Kidney (tissue), 14 donors: Measurements from ENCODE around the gene STMN1. TPM values are rescaled to one million over a fixed set of nuclear protein-coding genes. Genes with fewer than 3 reads are reported as not detected.

ENCODE experiments used
- DNase-seq, 5 donors: peaks; one replicate each; pipeline ENCODE4 v3.0.0-alpha.2; 2013 to 2020
- FAIRE-seq: peaks from 2 replicates; lab custom pipeline; 2012; peaks lifted over from hg19 to GRCh38; lab: Jason Lieb, UNC
- H3K27ac ChIP-seq, 2 donors: one replicate each; pipeline ENCODE4 v1.7.0; 2013; ENCODE audit warnings: low read depth in 2 of 2, low read length in 2 of 2, inconsistent platforms in 1 of 2
- H3K27me3 ChIP-seq: one replicate; pipeline ENCODE4 v1.7.1; 2013; ENCODE audit warnings: low read length, inconsistent platforms; ENCODE audit not compliant: control insufficient read depth, insufficient read depth
- H3K36me3 ChIP-seq, 3 donors: one replicate each; pipeline versions ENCODE4 v1.7.0 to v1.7.1; 2013; ENCODE audit warnings: low read length in 3 of 3, control low read depth in 1 of 3, inconsistent platforms in 1 of 3; ENCODE audit not compliant: insufficient read depth in 3 of 3, control insufficient read depth in 2 of 3
- H3K4me1 ChIP-seq, 3 donors: one replicate each; pipeline versions ENCODE4 v1.7.0 to v1.7.1; 2013; ENCODE audit warnings: low read length in 3 of 3, inconsistent platforms in 1 of 3, low read depth in 1 of 3; ENCODE audit not compliant: control insufficient read depth in 2 of 3, insufficient read depth in 2 of 3
- H3K4me3 ChIP-seq, 3 donors: one replicate each; pipeline versions ENCODE4 v1.7.0 to v1.8.1; 2013; ENCODE audit warnings: low read length in 3 of 3, control low read depth in 1 of 3, inconsistent platforms in 1 of 3
- H3K9ac ChIP-seq, 3 donors: one replicate each; pipeline versions ENCODE4 v1.7.0 to v1.7.1; 2013; ENCODE audit warnings: low read length in 3 of 3, control low read depth in 1 of 3, inconsistent platforms in 1 of 3
- H3K9me3 ChIP-seq, 3 donors: one replicate each; pipeline versions ENCODE4 v1.7.0 to v1.7.1; 2013; ENCODE audit warnings: low read length in 3 of 3, control low read depth in 1 of 3, inconsistent platforms in 1 of 3; ENCODE audit not compliant: control insufficient read depth in 2 of 3, insufficient read depth in 1 of 3
- intact Hi-C: fragments of 100-400 bp; cut with DNase I; formaldehyde crosslinking; loops from one replicate; pipeline ENCODE4 v1.11.1; 2022
- microRNA-seq: library from miRNA; unstranded; fragments of <30 nt; microRNA quantifications from one replicate; pipeline ENCODE4 v1.2.0, GENCODE V29; 2020
- polyA plus RNA-seq: library from polyadenylated mRNA; stranded (reverse); fragments of 350-450 nt; fragmentation: Illumina TruSeq; extraction: RNeasy Lipid Tissue Mini Kit (QIAGEN cat#74804); gene quantifications from one replicate; pipeline ENCODE4 v1.2.3, GENCODE V29; 2014; ENCODE audit warnings: low read depth, low replicate concordance; ENCODE audit not compliant: insufficient read depth
- total RNA-seq: library from RNA; stranded (reverse); fragmentation: NEBNext Ultra II Directional; extraction: Animal tissue kit (Norgen Biotek cat#: 25700); gene quantifications from one replicate; pipeline ENCODE4 v1.2.1, GENCODE V29; 2021
- TF ChIP-seq, protein P1 (sequence below): IDR thresholded peaks from 3 replicates; pipeline ENCODE4 v1.5.1; 2012; ENCODE audit warnings: mild to moderate bottlenecking, moderate library complexity, borderline replicate concordance; ENCODE audit not compliant: insufficient read depth; ENCODE audit errors: extremely low read depth
- donor health status: control.
- donor health status: control.
- donor health status: control.
- donor health status: control.
- donor health status: control.
- donor health status: DM: yes; HTN: yes; CAD: no.
- donor health status: Normal renal cell carcinoma (clear cell type).

STMN1 gene
- total and polyA plus RNA-seq, 2 donors from 2014 or later, result 50.4 to 101 TPM

GRCh38 chr1:25856856-25857255 lies 49.4 kb downstream of the STMN1 start:
- Histone ChIP-seq H3K4me1 (peaks cover 0 to 4% (median 0%) of the 10 kb centered on the region in 3 donors), H3K9ac (no peak overlapping the region), H3K36me3 (no peaks in the 10 kb centered on the region), H3K27ac (no peak overlapping the region), H3K27me3 (no peaks in the 10 kb centered on the region), H3K4me3 (no peak overlapping the region), H3K9me3 (no peaks in the 10 kb centered on the region)
- intact Hi-C loops, result no loop called here
- TF ChIP-seq, protein P1, sequence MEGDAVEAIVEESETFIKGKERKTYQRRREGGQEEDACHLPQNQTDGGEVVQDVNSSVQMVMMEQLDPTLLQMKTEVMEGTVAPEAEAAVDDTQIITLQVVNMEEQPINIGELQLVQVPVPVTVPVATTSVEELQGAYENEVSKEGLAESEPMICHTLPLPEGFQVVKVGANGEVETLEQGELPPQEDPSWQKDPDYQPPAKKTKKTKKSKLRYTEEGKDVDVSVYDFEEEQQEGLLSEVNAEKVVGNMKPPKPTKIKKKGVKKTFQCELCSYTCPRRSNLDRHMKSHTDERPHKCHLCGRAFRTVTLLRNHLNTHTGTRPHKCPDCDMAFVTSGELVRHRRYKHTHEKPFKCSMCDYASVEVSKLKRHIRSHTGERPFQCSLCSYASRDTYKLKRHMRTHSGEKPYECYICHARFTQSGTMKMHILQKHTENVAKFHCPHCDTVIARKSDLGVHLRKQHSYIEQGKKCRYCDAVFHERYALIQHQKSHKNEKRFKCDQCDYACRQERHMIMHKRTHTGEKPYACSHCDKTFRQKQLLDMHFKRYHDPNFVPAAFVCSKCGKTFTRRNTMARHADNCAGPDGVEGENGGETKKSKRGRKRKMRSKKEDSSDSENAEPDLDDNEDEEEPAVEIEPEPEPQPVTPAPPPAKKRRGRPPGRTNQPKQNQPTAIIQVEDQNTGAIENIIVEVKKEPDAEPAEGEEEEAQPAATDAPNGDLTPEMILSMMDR, result no peak
- DNase-seq (no peak), FAIRE-seq (no peak)

DNA sequence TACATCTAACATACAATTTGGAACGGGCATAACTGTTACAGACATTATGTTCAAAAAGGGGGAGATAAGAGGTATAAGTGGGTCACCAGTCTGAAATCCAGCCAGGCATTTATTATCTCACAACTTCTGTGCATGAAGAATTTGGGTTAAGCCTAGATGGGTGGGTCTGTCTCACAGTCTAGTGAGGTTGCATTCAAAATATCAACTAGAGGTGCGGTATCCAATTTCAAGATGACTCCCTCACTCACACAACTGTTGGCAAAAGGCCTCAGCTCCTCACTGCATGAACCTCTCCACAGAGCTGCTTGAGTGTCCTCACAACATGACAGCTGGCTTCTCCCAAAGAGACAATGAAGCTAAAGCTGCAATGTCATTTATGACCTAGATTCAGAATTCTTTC lies 51.7 kb downstream of the STMN1 start:
- Histone ChIP-seq H3K4me3 (no peak overlapping the region), H3K9me3 (no peaks in the 10 kb centered on the region), H3K27ac (no peak overlapping the region), H3K27me3 (no peaks in the 10 kb centered on the region), H3K4me1 (peaks cover 0 to 4% (median 0%) of the 10 kb centered on the region in 3 donors), H3K9ac (no peak overlapping the region), H3K36me3 (no peaks in the 10 kb centered on the region)
- DNase-seq (no peak), FAIRE-seq (no peak)
- TF ChIP-seq, protein P1, result no peak
- intact Hi-C loops, result no loop called here

Small RNAs within 50 kb of the gene (microRNA-seq; reads per million reads assigned to microRNA genes)
- 1.0 reads per million for gene MIR3917

Other genes starting within 250 kb of the STMN1 start
- gene SELENON, start 106.2 kb downstream of the STMN1 start, total RNA-seq, result 116 TPM
- 69.3 TPM for gene SELENON, start 106.2 kb downstream of the STMN1 start, polyA plus RNA-seq
- 66.6 TPM for gene MTFR1L, start 86.5 kb downstream of the STMN1 start, total RNA-seq
- 108 TPM for gene MTFR1L, start 86.5 kb downstream of the STMN1 start, polyA plus RNA-seq
- 0.38 TPM for gene AUNIP, start 47.0 kb downstream of the STMN1 start, total RNA-seq
- not detected for gene AUNIP, start 47.0 kb downstream of the STMN1 start, polyA plus RNA-seq
- 52.0 TPM for gene PAQR7, start 30.7 kb downstream of the STMN1 start, total RNA-seq
- 30.2 TPM for gene PAQR7, start 30.7 kb downstream of the STMN1 start, polyA plus RNA-seq
- gene PAFAH2, start 91.6 kb upstream of the STMN1 start, total RNA-seq, result 23.5 TPM
- 21.0 TPM for gene PAFAH2, start 91.6 kb upstream of the STMN1 start, polyA plus RNA-seq
- gene EXTL1, start 115.4 kb upstream of the STMN1 start, total RNA-seq, result 0.28 TPM
- 0.45 TPM for gene EXTL1, start 115.4 kb upstream of the STMN1 start, polyA plus RNA-seq
- 34.4 TPM for gene SLC30A2, start 139.7 kb upstream of the STMN1 start, total RNA-seq
- gene SLC30A2, start 139.7 kb upstream of the STMN1 start, polyA plus RNA-seq, result 26.8 TPM
- gene TRIM63, start 161.2 kb upstream of the STMN1 start, total RNA-seq, result 0.82 TPM
- 3.3 TPM for gene TRIM63, start 161.2 kb upstream of the STMN1 start, polyA plus RNA-seq
- 13.9 TPM for gene PDIK1L, start 205.4 kb upstream of the STMN1 start, total RNA-seq
- 3.7 TPM for gene PDIK1L, start 205.4 kb upstream of the STMN1 start, polyA plus RNA-seq